ENCODE measurements around the gene FXYD2.

Gene FXYD2

DNA sequence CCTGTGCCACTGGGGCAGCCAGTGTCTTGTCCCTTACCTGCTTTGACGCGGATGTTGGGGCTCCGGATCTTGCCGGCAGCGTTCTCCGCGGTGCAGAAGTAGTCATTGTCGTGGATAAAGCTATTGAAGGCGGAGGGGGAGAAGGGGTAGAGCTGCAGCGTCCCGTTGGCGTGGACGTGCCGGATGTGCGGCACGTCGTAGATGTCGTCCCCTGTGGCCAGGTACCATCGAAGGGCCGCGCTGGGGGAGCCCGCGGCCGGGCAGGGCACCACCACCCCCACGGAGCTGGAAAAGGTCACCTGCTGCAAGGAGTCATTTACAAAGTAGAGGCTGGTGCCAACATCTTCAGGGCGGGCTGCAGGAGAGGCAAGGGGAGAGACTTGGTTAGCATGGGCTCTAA is 44.1 kb downstream of the FXYD2 start:
- peaks cover 0 to 56% of the 10 kb centered on the region in 2 donors for H3K27me3 ChIP-seq
- DNase-seq = no peak
- H3K27ac ChIP-seq = no peak overlapping the region
- TF ChIP-seq, protein P1, sequence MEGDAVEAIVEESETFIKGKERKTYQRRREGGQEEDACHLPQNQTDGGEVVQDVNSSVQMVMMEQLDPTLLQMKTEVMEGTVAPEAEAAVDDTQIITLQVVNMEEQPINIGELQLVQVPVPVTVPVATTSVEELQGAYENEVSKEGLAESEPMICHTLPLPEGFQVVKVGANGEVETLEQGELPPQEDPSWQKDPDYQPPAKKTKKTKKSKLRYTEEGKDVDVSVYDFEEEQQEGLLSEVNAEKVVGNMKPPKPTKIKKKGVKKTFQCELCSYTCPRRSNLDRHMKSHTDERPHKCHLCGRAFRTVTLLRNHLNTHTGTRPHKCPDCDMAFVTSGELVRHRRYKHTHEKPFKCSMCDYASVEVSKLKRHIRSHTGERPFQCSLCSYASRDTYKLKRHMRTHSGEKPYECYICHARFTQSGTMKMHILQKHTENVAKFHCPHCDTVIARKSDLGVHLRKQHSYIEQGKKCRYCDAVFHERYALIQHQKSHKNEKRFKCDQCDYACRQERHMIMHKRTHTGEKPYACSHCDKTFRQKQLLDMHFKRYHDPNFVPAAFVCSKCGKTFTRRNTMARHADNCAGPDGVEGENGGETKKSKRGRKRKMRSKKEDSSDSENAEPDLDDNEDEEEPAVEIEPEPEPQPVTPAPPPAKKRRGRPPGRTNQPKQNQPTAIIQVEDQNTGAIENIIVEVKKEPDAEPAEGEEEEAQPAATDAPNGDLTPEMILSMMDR (IDR thresholded peaks at IDR 0.05) = no peak
- H3K9me3 ChIP-seq = no peaks in the 10 kb centered on the region
- no peaks in the 10 kb centered on the region for H3K36me3 ChIP-seq
- H3K4me3 ChIP-seq = no peak overlapping the region
- H3K4me1 ChIP-seq = no peaks in the 10 kb centered on the region
- intact Hi-C loops (cut with DNase I; ENCODE audit: low total_unique reads) = no loop called here

DNA sequence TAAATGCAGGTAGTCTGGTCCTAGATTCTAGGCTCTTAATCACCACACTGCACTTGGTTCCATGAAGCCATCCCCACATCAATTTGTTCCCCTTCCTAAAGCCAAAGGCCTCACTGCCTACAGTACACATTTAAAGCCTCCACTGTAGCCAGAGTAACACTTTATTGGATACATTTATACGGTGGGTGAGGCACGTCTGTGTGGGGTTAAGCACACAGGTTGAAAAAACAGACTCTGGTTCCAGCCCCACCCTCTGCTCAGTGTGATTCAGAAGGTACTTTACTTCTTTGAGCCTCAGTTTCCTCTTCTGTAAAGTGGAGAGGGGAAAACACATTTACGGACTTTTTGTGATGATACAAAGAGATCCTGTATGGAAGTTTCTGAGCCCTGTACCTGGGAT is 50.0 kb downstream of the FXYD2 start:
- intact Hi-C loops (cut with DNase I; ENCODE audit: low total_unique reads) = no loop called here
- TF ChIP-seq, protein P1 (IDR thresholded peaks at IDR 0.05) = no peak
- H3K27ac ChIP-seq = no peak overlapping the region
- peaks cover 0 to 20% of the 10 kb centered on the region in 2 donors for H3K27me3 ChIP-seq
- no peak overlapping the region for H3K4me3 ChIP-seq
- H3K36me3 ChIP-seq = no peaks in the 10 kb centered on the region
- no peaks in the 10 kb centered on the region for H3K9me3 ChIP-seq
- DNase-seq = no peak
- H3K4me1 ChIP-seq = no peaks in the 10 kb centered on the region

DNA sequence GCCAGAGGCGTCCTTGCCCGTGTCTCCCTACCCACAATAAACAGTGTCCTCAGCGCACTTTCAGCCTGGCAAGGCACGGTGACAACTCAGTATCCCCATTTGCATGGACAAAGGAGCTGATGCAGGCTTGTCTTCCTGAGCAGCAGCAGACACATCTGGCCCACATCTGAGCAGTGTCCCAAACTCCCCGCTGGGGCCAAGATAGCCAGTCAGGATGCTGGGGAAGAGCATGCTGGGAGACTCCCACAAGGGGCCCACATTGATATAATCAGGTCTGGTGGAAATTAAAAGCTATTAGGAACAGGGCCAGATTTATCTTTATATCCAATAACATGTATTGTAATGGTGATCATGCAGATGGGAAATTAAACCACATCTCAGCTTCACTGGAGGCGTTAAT is 52.2 kb downstream of the FXYD2 start:
- H3K27ac ChIP-seq = no peak overlapping the region
- DNase-seq = no peak

DNA sequence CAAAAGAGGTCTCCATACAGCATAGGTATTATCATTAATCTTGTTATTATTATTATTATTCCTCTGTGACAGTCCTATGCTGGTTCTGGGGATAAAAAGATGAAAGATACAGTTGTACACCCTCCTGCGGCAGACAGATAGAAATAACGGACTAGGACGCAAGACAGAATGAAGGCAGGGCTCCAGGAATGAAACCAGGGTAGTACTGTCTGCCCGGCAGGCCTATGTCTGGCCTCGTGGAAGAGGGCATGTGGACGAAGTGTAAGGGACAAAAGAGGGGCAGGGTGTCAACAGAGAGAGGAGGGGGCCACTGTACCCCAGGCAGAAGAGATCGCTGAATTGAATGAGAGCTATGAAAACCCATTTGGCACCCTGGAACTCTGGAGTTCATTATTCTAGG is 52.7 kb downstream of the FXYD2 start:
- Histone ChIP-seq H3K36me3 (no peaks in the 10 kb centered on the region), H3K4me3 (no peak overlapping the region), H3K27me3 (peaks cover 0 to 8% of the 10 kb centered on the region in 2 donors), H3K27ac (no peak overlapping the region), H3K4me1 (no peaks in the 10 kb centered on the region), H3K9me3 (no peaks in the 10 kb centered on the region)
- TF ChIP-seq, protein P1 (IDR thresholded peaks at IDR 0.05) = no peak
- intact Hi-C loops (cut with DNase I; ENCODE audit: low total_unique reads) = no loop called here
- DNase-seq = no peak

More for the DNA sequence above, 52.2 kb downstream of the FXYD2 start:
- TF ChIP-seq, protein P1 (IDR thresholded peaks at IDR 0.05) = no peak
- Histone ChIP-seq H3K27me3 (peaks cover 0 to 7% of the 10 kb centered on the region in 2 donors), H3K36me3 (no peaks in the 10 kb centered on the region), H3K4me3 (no peak overlapping the region), H3K9me3 (no peaks in the 10 kb centered on the region), H3K4me1 (no peaks in the 10 kb centered on the region)
- intact Hi-C loops (cut with DNase I; ENCODE audit: low total_unique reads) = no loop called here

DNA sequence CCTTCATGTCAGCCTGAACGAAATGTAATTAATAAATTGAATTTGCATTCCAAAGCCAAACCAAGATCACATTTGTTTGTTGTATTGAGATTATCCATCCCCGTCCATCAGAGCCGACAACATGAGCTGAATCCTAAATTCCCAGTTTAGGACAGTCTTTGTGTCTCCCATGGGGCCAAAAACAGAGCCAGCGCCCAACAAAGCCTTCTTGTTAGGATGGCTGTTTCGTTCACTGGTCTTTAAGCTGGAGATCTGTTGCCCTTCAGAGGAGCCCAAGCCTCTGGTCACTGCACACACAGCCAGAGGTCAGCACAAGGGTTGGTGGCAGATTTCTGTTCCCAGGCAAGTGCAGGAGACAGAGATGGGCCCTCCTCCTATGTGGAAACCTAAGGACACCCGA is 53.3 kb downstream of the FXYD2 start:
- Histone ChIP-seq H3K9me3 (no peaks in the 10 kb centered on the region), H3K36me3 (no peaks in the 10 kb centered on the region), H3K27ac (no peak overlapping the region), H3K27me3 (peaks cover 0 to 14% of the 10 kb centered on the region in 2 donors), H3K4me3 (no peak overlapping the region), H3K4me1 (no peaks in the 10 kb centered on the region)
- no peak for DNase-seq
- intact Hi-C loops (cut with DNase I; ENCODE audit: low total_unique reads) = no loop called here
- TF ChIP-seq, protein P1 (IDR thresholded peaks at IDR 0.05) = no peak

DNA sequence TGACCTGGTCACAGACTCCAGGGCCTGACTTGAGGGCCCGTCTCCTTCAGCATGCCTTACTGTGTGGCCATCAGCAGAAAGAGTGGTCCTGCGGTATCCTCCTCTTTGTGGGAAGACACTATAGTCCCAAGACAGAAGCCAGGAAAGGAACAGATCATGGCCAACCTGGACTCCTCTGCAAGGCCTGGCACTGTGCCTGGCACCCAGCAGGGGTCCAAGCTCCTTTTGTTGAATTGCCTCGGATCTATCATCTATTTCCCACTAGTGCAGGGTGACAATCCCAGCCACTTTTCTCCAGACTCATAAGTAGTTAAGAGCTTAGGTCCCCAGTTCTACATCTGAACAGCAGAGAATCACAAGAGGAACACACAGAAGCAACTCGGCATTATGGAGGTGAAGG is 54.5 kb downstream of the FXYD2 start:
- no peak for DNase-seq
- no peaks in the 10 kb centered on the region for H3K9me3 ChIP-seq
- intact Hi-C loops (cut with DNase I; ENCODE audit: low total_unique reads) = no loop called here
- TF ChIP-seq, protein P1 (IDR thresholded peaks at IDR 0.05) = no peak
- no peak overlapping the region for H3K4me3 ChIP-seq
- H3K27ac ChIP-seq = no peak overlapping the region
- no peaks in the 10 kb centered on the region for H3K36me3 ChIP-seq
- H3K4me1 ChIP-seq = no peaks in the 10 kb centered on the region
- H3K27me3 ChIP-seq = peaks cover 0 to 13% of the 10 kb centered on the region in 2 donors

Measured in tibial artery (tissue), 4 donors.